ENCODE measurements around the gene MRPL37. TPM values are rescaled to one million over a fixed set of nuclear protein-coding genes. Genes with fewer than 3 reads are reported as not detected.

The MRPL37 gene
- polyA plus RNA-seq (2011; rRNA removed) (16.2 and 33.0 TPM in 2 replicates), polyA plus RNA-seq (2017; fragmentation: RNase III; extraction: RNeasy Plus Mini Kit Qiagen cat#74134 plus additional on column Dnase treatment) (64.8 to 70.4 TPM (median 68.9 TPM) in 3 replicates), polyA minus RNA-seq (2011; rRNA and poly(A)+ RNA removed) (14.1 and 16.1 TPM in 2 replicates)
- polyA plus RNA-seq (2012; cell fraction: cytosol; rRNA removed), result 15.8 and 20.6 TPM in 2 replicates
- polyA plus RNA-seq (2012; cell fraction: nucleus; rRNA removed), result 11.7 and 27.6 TPM in 2 replicates

DNA sequence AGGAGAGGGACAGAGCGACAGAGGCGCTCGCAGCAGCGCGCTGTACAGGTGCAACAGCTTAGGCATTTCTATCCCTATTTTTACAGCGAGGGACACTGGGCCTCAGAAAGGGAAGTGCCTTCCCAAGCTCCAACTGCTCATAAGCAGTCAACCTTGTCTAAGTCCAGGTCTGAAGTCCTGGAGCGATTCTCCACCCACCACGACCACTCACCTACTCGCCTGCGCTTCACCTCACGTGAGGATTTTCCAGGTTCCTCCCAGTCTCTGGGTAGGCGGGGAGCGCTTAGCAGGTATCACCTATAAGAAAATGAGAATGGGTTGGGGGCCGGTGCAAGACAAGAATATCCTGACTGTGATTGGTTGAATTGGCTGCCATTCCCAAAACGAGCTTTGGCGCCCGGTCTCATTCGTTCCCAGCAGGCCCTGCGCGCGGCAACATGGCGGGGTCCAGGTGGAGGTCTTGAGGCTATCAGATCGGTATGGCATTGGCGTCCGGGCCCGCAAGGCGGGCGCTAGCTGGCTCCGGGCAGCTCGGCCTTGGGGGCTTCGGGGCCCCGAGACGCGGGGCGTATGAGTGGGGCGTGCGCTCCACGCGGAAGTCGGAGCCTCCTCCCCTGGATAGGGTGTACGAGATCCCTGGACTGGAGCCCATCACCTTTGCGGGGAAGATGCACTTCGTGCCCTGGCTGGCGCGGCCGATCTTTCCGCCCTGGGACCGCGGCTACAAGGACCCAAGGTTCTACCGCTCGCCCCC is at the start of gene MRPL37, which contains the start of gene CYB5RL:
MRPL37 (plus strand) TSS at position 403 of the 754 bp plus-strand sequence; CDS start at position 480, 77 bp downstream.
CYB5RL (minus strand) TSS at position 266 of the 754 bp plus-strand sequence. CDS start 4,414 bp downstream, outside the sequence.
- FAIRE-seq, result no peak
- H3K9me3 ChIP-seq, result no peaks in the 10 kb centered on the region
- peaks cover 15% of the 10 kb centered on the region for H3K4me1 ChIP-seq
- WGBS (ENCODE audit: missing lambda C conversion rate), result 7% methylated on average over 11 of the region's 51 CpGs
- H3K27ac ChIP-seq, result peak within 1 kb of the TSS; percentile 86 to 97
- peak within 1 kb of the TSS; percentile 81 for H3K4me3 ChIP-seq
- peak within 1 kb of the TSS; percentile 99 for H3K4me2 ChIP-seq
- peak; percentile 99 for ATAC-seq
- TF ChIP-seq HEYL (CRISPR knock-in tag; IDR thresholded peaks at IDR 0.05) (no peak), CEBPB (IDR thresholded peaks at IDR 0.05) (no peak), JUN (IDR thresholded peaks at IDR 0.05) (peak in 1 of 2 experiments; percentile 65; a peak in 1 of 5 replicates), BHLHE40 (IDR thresholded peaks at IDR 0.05; ENCODE audit: low read depth, low read length) (peak; percentile 86), POLR2AphosphoS2 (conservative IDR thresholded peaks at IDR 0.05; ENCODE audit: low read length) (no peak), HOXB13 (CRISPR knock-in tag; IDR thresholded peaks at IDR 0.05; ENCODE audit: low read depth) (no peak), PHF8 (IDR thresholded peaks at IDR 0.05; ENCODE audit: borderline replicate concordance, low read depth) (peak; percentile 68; the same call in 1 of the 2 replicates), JUNB (IDR thresholded peaks at IDR 0.05) (no peak), POLR2A (IDR thresholded peaks at IDR 0.05; ENCODE audit: low read length) (0 out of 2 replicates have a peak, but pooled peaks have one; percentile 34), ZNF302 (CRISPR knock-in tag; IDR thresholded peaks at IDR 0.05) (no peak), RCOR1 (IDR thresholded peaks at IDR 0.05; ENCODE audit: low read depth, low read length) (no peak), EP300 (IDR thresholded peaks at IDR 0.05) (no peak), KDM5A (IDR thresholded peaks at IDR 0.05) (peak; percentile 91)
- TF ChIP-seq, protein P1, sequence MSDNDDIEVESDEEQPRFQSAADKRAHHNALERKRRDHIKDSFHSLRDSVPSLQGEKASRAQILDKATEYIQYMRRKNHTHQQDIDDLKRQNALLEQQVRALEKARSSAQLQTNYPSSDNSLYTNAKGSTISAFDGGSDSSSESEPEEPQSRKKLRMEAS (IDR thresholded peaks at IDR 0.05), result peak; percentile 20
- TF ChIP-seq, protein P2, sequence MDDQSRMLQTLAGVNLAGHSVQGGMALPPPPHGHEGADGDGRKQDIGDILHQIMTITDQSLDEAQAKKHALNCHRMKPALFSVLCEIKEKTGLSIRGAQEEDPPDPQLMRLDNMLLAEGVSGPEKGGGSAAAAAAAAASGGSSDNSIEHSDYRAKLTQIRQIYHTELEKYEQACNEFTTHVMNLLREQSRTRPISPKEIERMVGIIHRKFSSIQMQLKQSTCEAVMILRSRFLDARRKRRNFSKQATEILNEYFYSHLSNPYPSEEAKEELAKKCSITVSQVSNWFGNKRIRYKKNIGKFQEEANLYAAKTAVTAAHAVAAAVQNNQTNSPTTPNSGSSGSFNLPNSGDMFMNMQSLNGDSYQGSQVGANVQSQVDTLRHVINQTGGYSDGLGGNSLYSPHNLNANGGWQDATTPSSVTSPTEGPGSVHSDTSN (IDR thresholded peaks at IDR 0.05), result peak; percentile 96
- TF ChIP-seq, protein P3, sequence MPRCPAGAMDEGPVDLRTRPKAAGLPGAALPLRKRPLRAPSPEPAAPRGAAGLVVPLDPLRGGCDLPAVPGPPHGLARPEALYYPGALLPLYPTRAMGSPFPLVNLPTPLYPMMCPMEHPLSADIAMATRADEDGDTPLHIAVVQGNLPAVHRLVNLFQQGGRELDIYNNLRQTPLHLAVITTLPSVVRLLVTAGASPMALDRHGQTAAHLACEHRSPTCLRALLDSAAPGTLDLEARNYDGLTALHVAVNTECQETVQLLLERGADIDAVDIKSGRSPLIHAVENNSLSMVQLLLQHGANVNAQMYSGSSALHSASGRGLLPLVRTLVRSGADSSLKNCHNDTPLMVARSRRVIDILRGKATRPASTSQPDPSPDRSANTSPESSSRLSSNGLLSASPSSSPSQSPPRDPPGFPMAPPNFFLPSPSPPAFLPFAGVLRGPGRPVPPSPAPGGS (IDR thresholded peaks at IDR 0.05), result 0 out of 3 replicates have a peak, but pooled peaks have one; percentile 44
- TF ChIP-seq, protein P4, sequence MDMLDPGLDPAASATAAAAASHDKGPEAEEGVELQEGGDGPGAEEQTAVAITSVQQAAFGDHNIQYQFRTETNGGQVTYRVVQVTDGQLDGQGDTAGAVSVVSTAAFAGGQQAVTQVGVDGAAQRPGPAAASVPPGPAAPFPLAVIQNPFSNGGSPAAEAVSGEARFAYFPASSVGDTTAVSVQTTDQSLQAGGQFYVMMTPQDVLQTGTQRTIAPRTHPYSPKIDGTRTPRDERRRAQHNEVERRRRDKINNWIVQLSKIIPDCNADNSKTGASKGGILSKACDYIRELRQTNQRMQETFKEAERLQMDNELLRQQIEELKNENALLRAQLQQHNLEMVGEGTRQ (IDR thresholded peaks at IDR 0.05), result peak; percentile 53
- POLR2A ChIA-PET, result interaction anchor here (1.0 to 1.4 kb wide), 4 partner anchors 79 to 289 kb away, joined by 3 to 5 read pairs (median 4); no protein-coding TSS in a partner anchor
- CTCF ChIA-PET, result interaction anchor here (0.6 to 0.9 kb wide), 2 partner anchors 164 to 289 kb away, joined by 3 read pairs; no protein-coding TSS in a partner anchor
- DNase-seq (ENCODE audit: low read depth in 1 of 2, low spot score in 1 of 2), result peak; percentile 95 to 96

GRCh38 chr1:54151013-54151412 is 49.0 kb upstream of the MRPL37 start:
- Histone ChIP-seq H3K27ac (no peak overlapping the region), H3K4me1 (0 out of 3 replicates have a peak, but pooled peaks cover 7% of the 10 kb centered on the region), H3K9me3 (no peaks in the 10 kb centered on the region), H3K4me2 (no peak overlapping the region), H3K4me3 (no peak overlapping the region)
- WGBS (ENCODE audit: missing lambda C conversion rate), result 90% methylated on average over 5 of the region's 5 CpGs
- POLR2A ChIA-PET, result no interaction called here
- TF ChIP-seq, protein P4 (IDR thresholded peaks at IDR 0.05), result no peak
- TF ChIP-seq CBX2 (IDR thresholded peaks at IDR 0.05; ENCODE audit: borderline replicate concordance, low read depth), result no peak
- no peak for TF ChIP-seq HOXB5 (CRISPR knock-in tag; IDR thresholded peaks at IDR 0.05)
- no peak for TF ChIP-seq POLR2AphosphoS2 (conservative IDR thresholded peaks at IDR 0.05; ENCODE audit: low read length)
- no peak for TF ChIP-seq HMGXB4 (CRISPR knock-in tag; IDR thresholded peaks at IDR 0.05; ENCODE audit: borderline replicate concordance)
- no peak for TF ChIP-seq JUNB (IDR thresholded peaks at IDR 0.05)
- TF ChIP-seq, protein P5, sequence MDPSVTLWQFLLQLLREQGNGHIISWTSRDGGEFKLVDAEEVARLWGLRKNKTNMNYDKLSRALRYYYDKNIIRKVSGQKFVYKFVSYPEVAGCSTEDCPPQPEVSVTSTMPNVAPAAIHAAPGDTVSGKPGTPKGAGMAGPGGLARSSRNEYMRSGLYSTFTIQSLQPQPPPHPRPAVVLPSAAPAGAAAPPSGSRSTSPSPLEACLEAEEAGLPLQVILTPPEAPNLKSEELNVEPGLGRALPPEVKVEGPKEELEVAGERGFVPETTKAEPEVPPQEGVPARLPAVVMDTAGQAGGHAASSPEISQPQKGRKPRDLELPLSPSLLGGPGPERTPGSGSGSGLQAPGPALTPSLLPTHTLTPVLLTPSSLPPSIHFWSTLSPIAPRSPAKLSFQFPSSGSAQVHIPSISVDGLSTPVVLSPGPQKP (IDR thresholded peaks at IDR 0.05; ENCODE audit: low read depth, low read length), result no peak
- no peak for TF ChIP-seq BHLHE40 (IDR thresholded peaks at IDR 0.05; ENCODE audit: low read depth, low read length)
- no peak for TF ChIP-seq PHF8 (IDR thresholded peaks at IDR 0.05; ENCODE audit: borderline replicate concordance, low read depth)
- no peak for TF ChIP-seq E2F6 (IDR thresholded peaks at IDR 0.05; ENCODE audit: borderline replicate concordance, low read depth)
- DNase-seq (ENCODE audit: low read depth in 1 of 2, low spot score in 1 of 2) (no peak), ATAC-seq (no peak), FAIRE-seq (no peak)
- CTCF ChIA-PET, result interaction anchor here (1.5 kb wide), 1 partner anchor 255 kb away, joined by 3 read pairs; the partner anchor contains the start of gene SSBP3
